Prostate gland (tissue), 2 donors: ENCODE measurements around the gene IL24. TPM values are rescaled to one million over a fixed set of nuclear protein-coding genes. Genes with fewer than 3 reads are reported as not detected.

ENCODE experiments used
- DNase-seq: peaks from one replicate; pipeline ENCODE4 v3.0.0-alpha.2; 2019; ENCODE audit warnings: low spot score
- H3K27ac ChIP-seq, 2 donors: fragments of 200-600 bp; sonication (generic); 2 replicates each; pipeline ENCODE4 v1.5.1; 2017 to 2019
- H3K27me3 ChIP-seq: fragments of 200-600 bp; sonication (generic); replicated peaks from 2 replicates; pipeline ENCODE4 v1.5.1; 2019; ENCODE audit not compliant: insufficient read depth
- H3K36me3 ChIP-seq, 2 donors: fragments of 200-600 bp; sonication (generic); 1 replicate in 1 of 2; 2 replicates in 1 of 2; pipeline versions ENCODE4 v1.5.1 to v1.8.1; 2017 to 2019
- H3K4me1 ChIP-seq: fragments of 200-600 bp; sonication (generic); replicated peaks from 2 replicates; pipeline ENCODE4 v1.5.1; 2019
- H3K4me3 ChIP-seq, 2 donors: fragments of 200-600 bp; sonication (generic); 2 replicates each; pipeline ENCODE4 v1.5.1; 2017 to 2019
- H3K9me3 ChIP-seq: fragments of 200-600 bp; sonication (generic); 2 replicates; pipeline ENCODE4 v1.5.1; 2017
- POLR2A ChIP-seq: fragments of 450-650 bp; IDR thresholded peaks from one replicate; pipeline ENCODE4 v1.6.1; 2016; ENCODE audit warnings: antibody characterized with exemption, mild to moderate bottlenecking
- POLR2AphosphoS5 ChIP-seq: sonication (generic); formaldehyde crosslinking; IDR thresholded peaks from one replicate; pipeline ENCODE4 v1.6.1; 2017; ENCODE audit warnings: antibody characterized with exemption
- WGBS: methylation state at CpG from one replicate; pipeline ENCODE4 v1.1.5; 2018; 5-methylcytosine and 5-hydroxymethylcytosine counted together
- intact Hi-C: fragments of 100-400 bp; cut with DNase I; formaldehyde crosslinking; loops from one replicate; pipeline ENCODE4 v1.14.2; 2022
- total RNA-seq, 2 donors: library from RNA; depleted of rRNA; stranded (reverse); fragments of >200 nt; gene quantifications; one replicate each; pipeline ENCODE4 v1.1.0, GENCODE V29; 2016
- TF ChIP-seq, protein P1 (sequence below), 4 experiments: fragments of 200-600 bp in 2 of 4; fragments of 450-650 bp in 2 of 4; sonication (generic) in 2 of 4; IDR thresholded peaks; 1 replicate in 3 of 4; 2 replicates in 1 of 4; pipeline ENCODE4 v1.5.1; 2016 to 2019; ENCODE audit warnings: antibody characterized with exemption in 4 of 4, mild to moderate bottlenecking in 2 of 4, moderate library complexity in 2 of 4

IL24 gene
- total RNA-seq, 2 donors from 2014 or later, result not detected

DNA sequence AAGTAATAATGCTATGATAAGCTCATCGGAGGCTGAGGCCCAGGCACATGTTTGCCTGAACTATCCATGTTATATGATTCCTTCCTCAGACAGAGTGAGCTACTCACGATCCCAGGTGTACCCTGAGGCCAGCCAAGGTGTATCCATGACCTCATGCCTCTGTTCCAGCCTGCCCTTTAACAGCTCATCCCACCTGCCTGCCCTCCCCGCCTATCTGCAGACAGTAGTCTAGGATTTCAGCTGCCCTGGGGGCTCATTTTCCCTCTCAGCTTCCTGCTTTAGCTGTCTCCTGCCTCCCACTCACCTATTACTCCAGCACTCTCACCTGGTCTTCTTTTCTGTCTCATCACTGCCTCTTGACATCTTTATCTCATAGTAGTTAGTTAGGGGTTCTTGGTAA is 1.9 kb upstream of the IL24 start:
- Histone ChIP-seq H3K9me3 (no peaks in the 10 kb centered on the region), H3K27ac (peak overlapping the region in 1 of 2 donors; percentile 41), H3K27me3 (no peaks in the 10 kb centered on the region), H3K36me3 (no peaks in the 10 kb centered on the region), H3K4me1 (no peaks in the 10 kb centered on the region), H3K4me3 (no peak overlapping the region)
- TF ChIP-seq POLR2AphosphoS5 (no peak), POLR2A (no peak)
- TF ChIP-seq, protein P1, sequence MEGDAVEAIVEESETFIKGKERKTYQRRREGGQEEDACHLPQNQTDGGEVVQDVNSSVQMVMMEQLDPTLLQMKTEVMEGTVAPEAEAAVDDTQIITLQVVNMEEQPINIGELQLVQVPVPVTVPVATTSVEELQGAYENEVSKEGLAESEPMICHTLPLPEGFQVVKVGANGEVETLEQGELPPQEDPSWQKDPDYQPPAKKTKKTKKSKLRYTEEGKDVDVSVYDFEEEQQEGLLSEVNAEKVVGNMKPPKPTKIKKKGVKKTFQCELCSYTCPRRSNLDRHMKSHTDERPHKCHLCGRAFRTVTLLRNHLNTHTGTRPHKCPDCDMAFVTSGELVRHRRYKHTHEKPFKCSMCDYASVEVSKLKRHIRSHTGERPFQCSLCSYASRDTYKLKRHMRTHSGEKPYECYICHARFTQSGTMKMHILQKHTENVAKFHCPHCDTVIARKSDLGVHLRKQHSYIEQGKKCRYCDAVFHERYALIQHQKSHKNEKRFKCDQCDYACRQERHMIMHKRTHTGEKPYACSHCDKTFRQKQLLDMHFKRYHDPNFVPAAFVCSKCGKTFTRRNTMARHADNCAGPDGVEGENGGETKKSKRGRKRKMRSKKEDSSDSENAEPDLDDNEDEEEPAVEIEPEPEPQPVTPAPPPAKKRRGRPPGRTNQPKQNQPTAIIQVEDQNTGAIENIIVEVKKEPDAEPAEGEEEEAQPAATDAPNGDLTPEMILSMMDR (IDR thresholded peaks at IDR 0.05), result no peak
- intact Hi-C loops, result no loop called here
- DNase-seq, result peak; percentile 21
- WGBS, result 40% methylated on average over 3 of the region's 3 CpGs

DNA sequence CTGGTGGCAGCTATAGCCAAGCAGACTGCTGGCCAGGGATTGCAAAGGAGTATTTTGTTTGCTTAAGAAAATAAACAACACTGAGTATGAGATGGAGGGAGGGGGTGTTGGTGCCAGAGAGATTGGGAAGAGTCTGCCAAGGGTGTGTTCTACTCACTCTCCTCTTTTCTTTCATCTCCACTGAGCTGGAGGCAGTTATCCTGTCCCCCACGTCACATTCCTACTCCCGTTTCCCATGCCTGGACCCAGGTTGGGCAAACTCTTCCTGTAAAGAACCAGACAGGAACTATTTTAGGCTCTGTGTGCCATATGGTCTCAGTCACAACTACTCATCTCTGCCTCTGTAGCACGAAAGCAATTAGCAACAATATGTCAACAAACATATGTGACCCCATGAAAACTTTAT is 1.4 kb upstream of the IL24 start:
- no peaks in the 10 kb centered on the region for H3K36me3 ChIP-seq
- peak overlapping the region in 1 of 2 donors; percentile 41 for H3K27ac ChIP-seq
- intact Hi-C loops, result no loop called here
- H3K9me3 ChIP-seq, result no peaks in the 10 kb centered on the region
- WGBS, result 10% methylated on average over 3 of the region's 3 CpGs
- peak; percentile 54 for DNase-seq
- H3K27me3 ChIP-seq, result no peaks in the 10 kb centered on the region
- peak; percentile 43 for TF ChIP-seq POLR2AphosphoS5
- TF ChIP-seq, protein P1 (IDR thresholded peaks at IDR 0.05), result no peak
- H3K4me1 ChIP-seq, result no peaks in the 10 kb centered on the region
- no peak overlapping the region for H3K4me3 ChIP-seq

DNA sequence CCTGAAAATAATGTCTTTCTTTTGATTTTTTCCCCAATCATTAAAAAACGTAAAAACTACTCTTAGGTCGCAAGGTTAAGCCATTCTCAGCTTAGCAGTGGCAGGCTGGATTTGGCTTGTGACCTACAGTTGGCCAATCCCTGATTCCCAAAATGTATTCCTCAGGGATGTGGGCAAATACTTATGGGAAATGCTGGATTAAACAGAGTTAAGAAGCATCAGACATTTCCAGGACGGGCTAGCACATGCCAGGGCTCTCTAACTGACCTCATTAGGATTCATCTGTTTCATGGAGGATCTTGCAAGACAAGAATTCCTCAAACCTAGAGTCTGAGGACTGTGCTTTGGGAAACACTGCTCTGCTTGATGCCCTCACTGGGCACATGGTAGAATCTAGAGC is 982 bp upstream of the IL24 start:
- Histone ChIP-seq H3K9me3 (no peaks in the 10 kb centered on the region), H3K27me3 (no peaks in the 10 kb centered on the region), H3K4me3 (no peak overlapping the region), H3K4me1 (no peaks in the 10 kb centered on the region), H3K36me3 (no peaks in the 10 kb centered on the region), H3K27ac (no peak overlapping the region)
- TF ChIP-seq, protein P1 (IDR thresholded peaks at IDR 0.05), result no peak
- TF ChIP-seq POLR2A (no peak), POLR2AphosphoS5 (no peak)
- no peak for DNase-seq
- WGBS, result 75% methylated on average over 3 of the region's 3 CpGs
- intact Hi-C loops, result no loop called here

DNA sequence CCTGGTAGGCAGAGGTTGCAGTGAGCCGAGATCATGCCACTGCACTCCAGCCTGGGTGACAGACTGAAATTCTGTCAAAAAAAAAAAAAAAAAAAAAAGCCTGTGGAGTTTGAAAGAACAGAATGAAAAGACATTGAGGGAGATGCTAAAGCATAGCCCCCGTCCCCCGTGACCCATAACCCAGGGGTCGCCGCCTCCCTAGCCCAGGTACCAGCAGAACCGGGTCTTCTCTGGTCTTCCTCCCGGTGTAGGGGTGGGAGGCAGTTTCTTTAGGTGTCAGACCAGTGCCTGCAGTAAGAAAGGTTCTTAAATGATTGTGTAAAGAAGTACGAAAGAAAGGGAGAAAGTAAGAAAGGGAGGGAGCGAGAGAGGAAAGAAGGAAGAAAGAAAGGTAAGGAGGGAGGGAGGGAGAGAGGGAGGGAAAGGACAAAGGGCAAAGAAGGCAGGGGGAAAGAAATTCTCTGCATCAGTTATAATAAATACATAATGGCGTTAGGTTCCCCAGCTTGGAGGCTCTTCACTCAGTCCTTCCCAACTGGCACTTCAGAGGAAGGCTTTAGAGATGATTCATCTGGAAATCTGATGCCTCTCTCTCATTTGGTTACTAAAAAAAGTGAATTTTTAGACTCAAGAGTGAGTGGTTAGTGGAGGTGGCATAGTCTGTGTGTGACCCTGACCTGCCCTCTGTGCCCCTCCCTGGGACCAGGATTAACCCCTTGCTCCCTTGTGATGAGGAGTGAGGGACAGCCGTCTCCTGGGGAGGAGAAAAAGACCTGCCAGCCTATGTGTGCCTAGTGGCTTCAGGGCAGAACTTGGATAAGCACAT is 1.1 kb downstream of the IL24 start:
- Histone ChIP-seq H3K4me3 (no peak overlapping the region), H3K36me3 (no peaks in the 10 kb centered on the region), H3K27me3 (no peaks in the 10 kb centered on the region), H3K27ac (no peak overlapping the region), H3K4me1 (no peaks in the 10 kb centered on the region), H3K9me3 (no peaks in the 10 kb centered on the region)
- 71% methylated on average over 11 of the region's 11 CpGs for WGBS
- TF ChIP-seq POLR2AphosphoS5, result no peak
- no peak for TF ChIP-seq POLR2A
- TF ChIP-seq, protein P1 (IDR thresholded peaks at IDR 0.05), result no peak
- no peak for DNase-seq
- intact Hi-C loops, result no loop called here

DNA sequence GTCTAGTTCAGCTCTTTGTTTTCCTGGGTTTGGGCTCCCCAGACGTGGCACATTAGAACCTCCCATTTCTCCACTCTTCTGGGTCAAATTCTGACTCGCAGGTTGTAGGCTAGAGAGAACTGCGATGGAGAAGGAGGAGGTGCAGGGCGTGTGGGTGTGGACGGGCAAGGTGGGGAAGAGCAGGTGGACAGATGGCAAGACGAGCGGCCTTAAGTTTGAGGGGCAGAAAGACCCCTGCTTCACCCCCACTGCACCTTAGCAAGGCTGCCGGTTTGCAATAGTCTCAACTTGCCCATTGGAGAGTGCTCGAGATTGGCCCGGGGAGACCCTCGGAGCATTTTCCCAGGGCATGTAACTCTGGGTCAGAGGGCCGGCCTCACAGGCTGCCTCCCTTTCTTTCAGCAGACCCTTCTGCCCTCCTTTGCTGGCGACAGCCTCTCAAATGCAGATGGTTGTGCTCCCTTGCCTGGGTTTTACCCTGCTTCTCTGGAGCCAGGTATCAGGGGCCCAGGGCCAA is 1.7 kb downstream of the IL24 start:
- H3K27ac ChIP-seq, result no peak overlapping the region
- intact Hi-C loops, result no loop called here
- H3K9me3 ChIP-seq, result no peaks in the 10 kb centered on the region
- no peaks in the 10 kb centered on the region for H3K36me3 ChIP-seq
- no peaks in the 10 kb centered on the region for H3K4me1 ChIP-seq
- no peaks in the 10 kb centered on the region for H3K27me3 ChIP-seq
- H3K4me3 ChIP-seq, result no peak overlapping the region
- TF ChIP-seq, protein P1 (IDR thresholded peaks at IDR 0.05), result no peak
- TF ChIP-seq POLR2AphosphoS5 (no peak), POLR2A (no peak)
- 89% methylated on average over 13 of the region's 13 CpGs for WGBS
- no peak for DNase-seq
